HG02884 (cell line): ENCODE results near the gene PARP14.
"Not testable (repeated sequence)": the region's sequence is repeated elsewhere in the genome, so short reads cannot be mapped to it uniquely, and the experiment has no call there.

Experiments used
- ATAC-seq: cut with Tn5 transposase; IDR thresholded peaks from one replicate; pipeline ENCODE4 v1.9.1; 2021; ENCODE audit warnings: mild to moderate bottlenecking, moderate library complexity; ENCODE audit not compliant: unreplicated experiment

The PARP14 gene

GRCh38 chr3:122680475-122681283 is at the start of gene PARP14:
Gene PARP14, plus strand, starts transcription at chr3:122680839. Its CDS starts 45 bp downstream, at chr3:122680884.
- peak; percentile 36 for ATAC-seq

- no peak for ATAC-seq
Observed at GRCh38 chr3:122635789-122636188, 44.9 kb upstream of the PARP14 start.

GRCh38 chr3:122636697-122637096 is 43.9 kb upstream of the PARP14 start:
- no peak for ATAC-seq

- no peak for ATAC-seq
Observed at GRCh38 chr3:122640437-122640999, 40.1 kb upstream of the PARP14 start.

- ATAC-seq: peak; percentile 82
Observed at GRCh38 chr3:122642935-122643334, 37.7 kb upstream of the PARP14 start.

- no peak for ATAC-seq
Observed at GRCh38 chr3:122646146-122646988, 34.3 kb upstream of the PARP14 start.

- ATAC-seq: not testable (repeated sequence)
Observed at GRCh38 chr3:122651233-122651907, 29.3 kb upstream of the PARP14 start.

- ATAC-seq: not testable (repeated sequence)
Observed at GRCh38 chr3:122651962-122652361, 28.7 kb upstream of the PARP14 start.

- ATAC-seq: not testable (repeated sequence)
Observed at GRCh38 chr3:122658336-122658735, 22.3 kb upstream of the PARP14 start.

- ATAC-seq: no peak
Observed at GRCh38 chr3:122660297-122660974, 20.2 kb upstream of the PARP14 start.

GRCh38 chr3:122661633-122662032 is 19.0 kb upstream of the PARP14 start:
- no peak for ATAC-seq

- no peak for ATAC-seq
Observed at GRCh38 chr3:122662505-122662904, 18.1 kb upstream of the PARP14 start.

GRCh38 chr3:122665226-122665786 is 15.3 kb upstream of the PARP14 start:
- ATAC-seq: no peak

- ATAC-seq: no peak
Observed at GRCh38 chr3:122665881-122666280, 14.8 kb upstream of the PARP14 start.

GRCh38 chr3:122668930-122669730 is 11.5 kb upstream of the PARP14 start:
- ATAC-seq: no peak

GRCh38 chr3:122671553-122671952 is 9.1 kb upstream of the PARP14 start:
- ATAC-seq: no peak

GRCh38 chr3:122674339-122674738 is 6.3 kb upstream of the PARP14 start:
- ATAC-seq: no peak

GRCh38 chr3:122676759-122677158 is 3.9 kb upstream of the PARP14 start:
- no peak for ATAC-seq

GRCh38 chr3:122677216-122677615 is 3.4 kb upstream of the PARP14 start:
- no peak for ATAC-seq
